Right atrium auricular region (tissue), 2 donors: ENCODE data around the gene ARFRP1. TPM values are rescaled to one million over a fixed set of nuclear protein-coding genes. Genes with fewer than 3 reads are reported as not detected.

Experiments used
- DNase-seq: peaks from one replicate; pipeline ENCODE4 v3.0.0-alpha.2; 2019; ENCODE audit warnings: low spot score
- H3K27ac ChIP-seq, 2 donors: fragments of 200-600 bp; sonication (generic); 1 replicate in 1 of 2; 2 replicates in 1 of 2; pipeline ENCODE4 v1.5.1; 2016 to 2019
- H3K27me3 ChIP-seq, 2 donors: fragments of 200-600 bp; sonication (generic); one replicate each; pipeline versions ENCODE4 v1.5.1 to v1.6.0; 2017 to 2019
- H3K36me3 ChIP-seq: fragments of 200-600 bp; sonication (generic); one replicate; pipeline ENCODE4 v1.5.1; 2016
- H3K4me1 ChIP-seq, 2 donors: fragments of 200-600 bp; sonication (generic); one replicate each; pipeline versions ENCODE4 v1.5.1 to v1.6.0; 2017 to 2019
- H3K4me3 ChIP-seq, 2 donors: fragments of 200-600 bp; sonication (generic); 1 replicate in 1 of 2; 2 replicates in 1 of 2; pipeline ENCODE4 v1.5.1; 2017 to 2019; ENCODE audit warnings: mild to moderate bottlenecking in 1 of 2, moderate library complexity in 1 of 2
- H3K9me3 ChIP-seq, 2 donors: fragments of 200-600 bp; sonication (generic); one replicate each; pipeline ENCODE4 v1.5.1; 2019
- CTCF ChIP-seq, 2 donors: fragments of 200-600 bp; sonication (generic); IDR thresholded peaks; one replicate each; pipeline ENCODE4 v1.5.1; 2019; ENCODE audit warnings: antibody characterized with exemption in 2 of 2
- total RNA-seq, 2 donors: library from RNA; depleted of rRNA; stranded (reverse); fragments of >200 nt; gene quantifications; one replicate each; pipeline ENCODE4 v1.1.0, GENCODE V29; 2016

Gene ARFRP1
- total RNA-seq, 2 donors from 2014 or later, result 33.5 to 39.4 TPM

GRCh38 chr20:63748070-63748933 lies 40.5 kb upstream of the ARFRP1 start:
- H3K27me3 ChIP-seq, result no peaks in the 10 kb centered on the region
- no peak for DNase-seq
- peaks cover 38% of the 10 kb centered on the region for H3K36me3 ChIP-seq

GRCh38 chr20:63747622-63748069 lies 39.9 kb upstream of the ARFRP1 start:
- H3K27me3 ChIP-seq, result no peaks in the 10 kb centered on the region
- no peak for TF ChIP-seq CTCF (IDR thresholded peaks at IDR 0.05)
- H3K4me3 ChIP-seq, result no peak overlapping the region
- H3K27ac ChIP-seq, result no peak overlapping the region
- no peaks in the 10 kb centered on the region for H3K9me3 ChIP-seq
- peaks cover 45% of the 10 kb centered on the region for H3K36me3 ChIP-seq
- DNase-seq, result no peak
- no peaks in the 10 kb centered on the region for H3K4me1 ChIP-seq

More at GRCh38 chr20:63748070-63748933, 40.5 kb upstream of the ARFRP1 start:
- no peak for TF ChIP-seq CTCF (IDR thresholded peaks at IDR 0.05)
- Histone ChIP-seq H3K4me3 (no peak overlapping the region), H3K9me3 (no peaks in the 10 kb centered on the region), H3K27ac (no peak overlapping the region), H3K4me1 (peaks cover 0 to under 1% of the 10 kb centered on the region in 2 donors)

GRCh38 chr20:63746751-63747315 lies 39.1 kb upstream of the ARFRP1 start:
- peaks cover 48% of the 10 kb centered on the region for H3K36me3 ChIP-seq
- peaks cover 0 to 3% of the 10 kb centered on the region in 2 donors for H3K4me1 ChIP-seq
- no peak for TF ChIP-seq CTCF (IDR thresholded peaks at IDR 0.05)
- no peak overlapping the region for H3K27ac ChIP-seq
- DNase-seq, result no peak
- H3K4me3 ChIP-seq, result no peak overlapping the region
- no peaks in the 10 kb centered on the region for H3K27me3 ChIP-seq
- no peaks in the 10 kb centered on the region for H3K9me3 ChIP-seq

- Histone ChIP-seq H3K36me3 (peaks cover 51% of the 10 kb centered on the region), H3K27ac (no peak overlapping the region), H3K9me3 (no peaks in the 10 kb centered on the region), H3K4me1 (peaks cover 0 to 10% of the 10 kb centered on the region in 2 donors), H3K4me3 (no peak overlapping the region), H3K27me3 (no peaks in the 10 kb centered on the region)
- no peak for TF ChIP-seq CTCF (IDR thresholded peaks at IDR 0.05)
- no peak for DNase-seq
Observed at GRCh38 chr20:63745961-63746731, 38.4 kb upstream of the ARFRP1 start.

- TF ChIP-seq CTCF (IDR thresholded peaks at IDR 0.05), result no peak
- no peak overlapping the region for H3K4me3 ChIP-seq
- H3K36me3 ChIP-seq, result peaks cover 51% of the 10 kb centered on the region
- no peaks in the 10 kb centered on the region for H3K27me3 ChIP-seq
- no peaks in the 10 kb centered on the region for H3K9me3 ChIP-seq
- H3K4me1 ChIP-seq, result peaks cover 0 to 17% of the 10 kb centered on the region in 2 donors
- H3K27ac ChIP-seq, result no peak overlapping the region
- no peak for DNase-seq
Observed at GRCh38 chr20:63745424-63745805, 37.6 kb upstream of the ARFRP1 start.
